HL-60 (cell line): ENCODE measurements around the gene LPO.

Source experiments
- DNase-seq, 2 experiments: peaks; one replicate each; pipeline ENCODE4 v3.0.0-alpha.2; 2010 to 2020; ENCODE audit warnings: low read depth in 1 of 2, low spot score in 1 of 2
- H3K27ac ChIP-seq: fragments of 250-450 bp; sonication (Bioruptor Pico); replicated peaks from 2 replicates; pipeline ENCODE4 v1.5.1; 2020; ENCODE audit warnings: mild to moderate bottlenecking, moderate library complexity
- H3K27me3 ChIP-seq: fragments of 250-450 bp; sonication (Bioruptor Pico); 2 replicates; pipeline ENCODE4 v1.5.1; 2021; ENCODE audit warnings: mild to moderate bottlenecking, moderate library complexity; ENCODE audit not compliant: insufficient read depth, poor library complexity, severe bottlenecking
- H3K4me3 ChIP-seq: replicated peaks from 2 replicates; pipeline ENCODE4 v1.5.1; 2011; ENCODE audit warnings: mild to moderate bottlenecking, control low read depth, low read length; ENCODE audit not compliant: insufficient read depth
- GABPA ChIP-seq: IDR thresholded peaks from 2 replicates; pipeline ENCODE4 v1.6.1; 2012; ENCODE audit warnings: low read depth
- POLR2AphosphoS5 ChIP-seq: IDR thresholded peaks from 2 replicates; pipeline ENCODE4 v1.6.1; 2012; ENCODE audit warnings: low read depth
- SPI1 ChIP-seq: IDR thresholded peaks from 2 replicates; pipeline ENCODE4 v1.6.1; 2012; ENCODE audit warnings: low read depth, mild to moderate bottlenecking, borderline replicate concordance
- TF ChIP-seq, protein P1 (sequence below): IDR thresholded peaks from 2 replicates; pipeline ENCODE4 v1.6.1; 2012; ENCODE audit warnings: low read depth; ENCODE audit not compliant: insufficient replicate concordance
- TF ChIP-seq, protein P2 (sequence below): IDR thresholded peaks from one replicate; pipeline ENCODE4 v1.5.1; 2011; ENCODE audit warnings: low read length, control low read depth, inconsistent platforms; ENCODE audit not compliant: insufficient read depth

Gene LPO

DNA sequence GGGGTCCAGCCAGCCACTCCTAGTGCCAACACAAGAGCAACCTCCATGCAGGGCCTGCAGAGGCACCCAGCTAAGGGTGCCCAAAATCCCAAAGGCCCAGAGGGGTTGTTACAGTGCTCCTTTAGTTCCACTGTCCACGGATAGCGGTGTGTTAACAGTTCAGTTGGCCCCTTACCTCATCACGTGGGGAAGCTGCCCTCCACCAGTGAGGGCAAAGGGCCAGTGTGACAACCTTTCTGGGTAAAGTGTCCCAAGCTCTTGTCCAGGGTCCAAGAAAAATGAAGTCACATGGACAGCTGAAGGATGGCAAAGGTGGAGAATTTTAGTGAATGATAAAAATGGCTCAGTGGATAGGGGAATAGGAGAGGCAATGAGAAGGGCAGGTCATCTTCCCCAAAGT, 10.7 kb upstream of the LPO start:
- Histone ChIP-seq H3K27ac (no peak overlapping the region), H3K4me3 (no peak overlapping the region), H3K27me3 (no peaks in the 10 kb centered on the region)
- no peak for DNase-seq
- no peak for TF ChIP-seq SPI1
- TF ChIP-seq, protein P1, sequence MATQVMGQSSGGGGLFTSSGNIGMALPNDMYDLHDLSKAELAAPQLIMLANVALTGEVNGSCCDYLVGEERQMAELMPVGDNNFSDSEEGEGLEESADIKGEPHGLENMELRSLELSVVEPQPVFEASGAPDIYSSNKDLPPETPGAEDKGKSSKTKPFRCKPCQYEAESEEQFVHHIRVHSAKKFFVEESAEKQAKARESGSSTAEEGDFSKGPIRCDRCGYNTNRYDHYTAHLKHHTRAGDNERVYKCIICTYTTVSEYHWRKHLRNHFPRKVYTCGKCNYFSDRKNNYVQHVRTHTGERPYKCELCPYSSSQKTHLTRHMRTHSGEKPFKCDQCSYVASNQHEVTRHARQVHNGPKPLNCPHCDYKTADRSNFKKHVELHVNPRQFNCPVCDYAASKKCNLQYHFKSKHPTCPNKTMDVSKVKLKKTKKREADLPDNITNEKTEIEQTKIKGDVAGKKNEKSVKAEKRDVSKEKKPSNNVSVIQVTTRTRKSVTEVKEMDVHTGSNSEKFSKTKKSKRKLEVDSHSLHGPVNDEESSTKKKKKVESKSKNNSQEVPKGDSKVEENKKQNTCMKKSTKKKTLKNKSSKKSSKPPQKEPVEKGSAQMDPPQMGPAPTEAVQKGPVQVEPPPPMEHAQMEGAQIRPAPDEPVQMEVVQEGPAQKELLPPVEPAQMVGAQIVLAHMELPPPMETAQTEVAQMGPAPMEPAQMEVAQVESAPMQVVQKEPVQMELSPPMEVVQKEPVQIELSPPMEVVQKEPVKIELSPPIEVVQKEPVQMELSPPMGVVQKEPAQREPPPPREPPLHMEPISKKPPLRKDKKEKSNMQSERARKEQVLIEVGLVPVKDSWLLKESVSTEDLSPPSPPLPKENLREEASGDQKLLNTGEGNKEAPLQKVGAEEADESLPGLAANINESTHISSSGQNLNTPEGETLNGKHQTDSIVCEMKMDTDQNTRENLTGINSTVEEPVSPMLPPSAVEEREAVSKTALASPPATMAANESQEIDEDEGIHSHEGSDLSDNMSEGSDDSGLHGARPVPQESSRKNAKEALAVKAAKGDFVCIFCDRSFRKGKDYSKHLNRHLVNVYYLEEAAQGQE = no peak
- no peak for TF ChIP-seq POLR2AphosphoS5
- no peak for TF ChIP-seq GABPA
- TF ChIP-seq, protein P2, sequence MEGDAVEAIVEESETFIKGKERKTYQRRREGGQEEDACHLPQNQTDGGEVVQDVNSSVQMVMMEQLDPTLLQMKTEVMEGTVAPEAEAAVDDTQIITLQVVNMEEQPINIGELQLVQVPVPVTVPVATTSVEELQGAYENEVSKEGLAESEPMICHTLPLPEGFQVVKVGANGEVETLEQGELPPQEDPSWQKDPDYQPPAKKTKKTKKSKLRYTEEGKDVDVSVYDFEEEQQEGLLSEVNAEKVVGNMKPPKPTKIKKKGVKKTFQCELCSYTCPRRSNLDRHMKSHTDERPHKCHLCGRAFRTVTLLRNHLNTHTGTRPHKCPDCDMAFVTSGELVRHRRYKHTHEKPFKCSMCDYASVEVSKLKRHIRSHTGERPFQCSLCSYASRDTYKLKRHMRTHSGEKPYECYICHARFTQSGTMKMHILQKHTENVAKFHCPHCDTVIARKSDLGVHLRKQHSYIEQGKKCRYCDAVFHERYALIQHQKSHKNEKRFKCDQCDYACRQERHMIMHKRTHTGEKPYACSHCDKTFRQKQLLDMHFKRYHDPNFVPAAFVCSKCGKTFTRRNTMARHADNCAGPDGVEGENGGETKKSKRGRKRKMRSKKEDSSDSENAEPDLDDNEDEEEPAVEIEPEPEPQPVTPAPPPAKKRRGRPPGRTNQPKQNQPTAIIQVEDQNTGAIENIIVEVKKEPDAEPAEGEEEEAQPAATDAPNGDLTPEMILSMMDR = no peak

DNA sequence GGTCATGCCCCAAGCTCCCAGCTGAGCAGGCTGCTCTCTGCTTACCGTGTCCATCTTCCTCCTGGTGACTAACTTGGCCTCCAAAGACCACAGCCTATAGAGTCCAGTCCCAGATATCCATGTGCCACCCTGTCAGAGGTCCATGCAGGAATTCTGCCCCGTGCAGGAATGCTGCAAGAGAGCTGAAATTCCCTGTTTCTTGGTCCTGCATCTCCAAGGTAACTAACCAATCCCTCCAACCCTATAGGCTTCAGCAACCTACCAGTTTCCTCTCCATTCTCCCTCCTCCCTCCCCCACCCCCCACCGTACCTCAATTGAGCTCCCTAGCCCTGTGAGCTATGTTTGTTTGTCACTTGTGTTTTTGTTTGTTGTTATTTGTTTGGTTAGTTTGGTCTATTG, 9.7 kb upstream of the LPO start:
- no peak overlapping the region for H3K27ac ChIP-seq
- TF ChIP-seq POLR2AphosphoS5 (no peak), GABPA (no peak), SPI1 (no peak)
- TF ChIP-seq, protein P1 = no peak
- TF ChIP-seq, protein P2 = no peak
- DNase-seq = no peak
- H3K4me3 ChIP-seq = no peak overlapping the region
- H3K27me3 ChIP-seq = no peaks in the 10 kb centered on the region

DNA sequence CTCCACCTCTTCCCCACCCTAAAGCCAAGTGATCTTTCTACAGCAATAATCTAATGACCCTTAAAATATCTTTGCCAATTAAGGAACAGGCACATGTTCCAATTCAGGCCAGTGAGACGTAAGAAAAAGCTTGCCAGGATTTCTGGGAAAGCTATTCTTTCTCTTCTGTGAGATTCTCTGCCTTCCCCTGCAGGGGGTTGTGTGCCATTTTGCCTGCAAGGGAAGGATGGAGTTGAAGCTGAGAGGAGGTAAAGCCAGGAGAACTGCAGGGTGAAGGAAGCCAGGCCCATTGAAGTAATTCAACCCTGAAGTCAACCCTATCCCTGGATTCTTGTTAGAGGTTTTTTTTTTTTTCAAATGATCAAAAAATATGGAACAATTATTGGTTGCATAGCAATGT, 9.0 kb upstream of the LPO start:
- TF ChIP-seq POLR2AphosphoS5 = no peak
- TF ChIP-seq, protein P1 = no peak
- TF ChIP-seq, protein P2 = no peak
- TF ChIP-seq SPI1 = no peak
- no peak for TF ChIP-seq GABPA
- DNase-seq = no peak
- no peak overlapping the region for H3K4me3 ChIP-seq
- no peak overlapping the region for H3K27ac ChIP-seq
- no peaks in the 10 kb centered on the region for H3K27me3 ChIP-seq
